RPMI8226 (cell line): ENCODE results near the gene OPCML.

ENCODE experiments used
- DNase-seq: peaks from one replicate; pipeline ENCODE4 v3.0.0-alpha.2; 2015

Gene OPCML

GRCh38 chr11:132501356-132501755 is 1030.9 kb downstream of the OPCML start:
- no peak for DNase-seq

GRCh38 chr11:132499661-132500060 is 1032.6 kb downstream of the OPCML start:
- no peak for DNase-seq

- DNase-seq = no peak
These were observed 1036.0 kb downstream of the OPCML start for GRCh38 chr11:132496341-132496740.

GRCh38 chr11:132493801-132494200 is 1038.5 kb downstream of the OPCML start:
- no peak for DNase-seq

- DNase-seq = no peak
These were observed 1041.3 kb downstream of the OPCML start for GRCh38 chr11:132490978-132491377.

- DNase-seq = no peak
These were observed 1046.2 kb downstream of the OPCML start for GRCh38 chr11:132486060-132486459.

DNA sequence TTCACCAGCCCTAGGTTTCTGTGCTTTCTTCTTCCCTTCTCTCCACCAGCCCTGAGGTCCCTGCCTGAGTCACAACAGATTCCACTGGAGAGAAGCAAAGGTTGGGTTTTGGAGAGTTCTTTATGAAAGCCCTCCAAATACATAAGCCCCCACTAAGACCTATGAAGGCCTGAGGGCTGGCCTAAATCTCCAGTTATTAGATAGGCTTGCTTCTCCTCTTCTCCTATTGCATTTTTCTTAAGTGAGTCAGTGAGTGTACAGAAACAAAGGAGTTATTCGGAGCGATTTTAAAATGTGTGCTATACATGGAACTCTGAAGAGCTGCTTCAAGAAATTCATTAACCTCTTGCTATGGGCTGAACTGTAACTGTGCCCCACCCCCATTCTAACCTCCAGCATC is 1057.3 kb downstream of the OPCML start:
- DNase-seq = no peak

GRCh38 chr11:132472411-132473172 is 1059.7 kb downstream of the OPCML start:
- DNase-seq = no peak

DNA sequence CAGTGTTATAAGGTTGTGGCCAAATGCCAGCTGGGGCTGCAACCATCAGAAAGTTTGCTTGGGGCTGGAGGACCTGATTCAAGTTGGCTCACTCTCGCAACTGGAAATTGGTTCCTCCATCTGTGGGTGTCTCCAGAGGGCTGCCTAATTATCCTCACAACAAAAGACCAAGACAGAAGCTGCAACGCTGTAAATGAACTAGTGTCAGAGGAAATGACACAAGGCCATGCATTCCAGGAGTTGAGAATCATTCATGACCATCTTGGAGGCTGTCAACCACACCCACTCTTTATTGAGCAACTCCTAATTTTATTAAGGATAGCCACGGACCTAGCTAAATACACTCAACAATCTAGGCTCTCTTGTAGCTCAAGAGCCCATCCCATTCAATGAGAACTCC is 1060.8 kb downstream of the OPCML start:
- no peak for DNase-seq

DNA sequence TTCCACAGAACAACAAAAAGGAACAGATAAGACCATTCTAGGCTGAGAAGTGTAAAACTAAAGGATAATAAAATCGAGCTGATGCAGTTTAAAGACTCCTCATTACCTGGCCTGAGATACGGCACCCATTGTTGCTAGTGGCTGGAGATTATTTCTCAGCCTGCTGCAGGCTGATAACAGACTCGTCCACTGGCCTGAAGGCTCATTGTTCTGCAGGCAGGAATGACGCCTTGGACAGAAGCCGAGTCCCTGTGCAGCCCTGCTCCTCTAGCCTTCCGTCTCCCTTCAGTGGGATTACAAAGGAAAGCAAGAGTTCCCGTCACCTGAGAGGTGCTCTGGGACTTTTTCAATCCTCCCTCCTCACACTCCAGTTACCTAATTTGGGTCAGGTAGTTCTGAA is 1065.3 kb downstream of the OPCML start:
- no peak for DNase-seq

- DNase-seq = no peak
These were observed 1067.4 kb downstream of the OPCML start for GRCh38 chr11:132464939-132465338.

- no peak for DNase-seq
These were observed 1068.3 kb downstream of the OPCML start for GRCh38 chr11:132464003-132464342.

GRCh38 chr11:132463295-132464002 is 1068.9 kb downstream of the OPCML start:
- DNase-seq = no peak

- DNase-seq = no peak
These were observed 1072.6 kb downstream of the OPCML start for GRCh38 chr11:132459736-132460135.

- no peak for DNase-seq
These were observed 1074.9 kb downstream of the OPCML start for GRCh38 chr11:132457445-132457844.

GRCh38 chr11:132456751-132457328 is 1075.5 kb downstream of the OPCML start:
- DNase-seq = no peak

DNA sequence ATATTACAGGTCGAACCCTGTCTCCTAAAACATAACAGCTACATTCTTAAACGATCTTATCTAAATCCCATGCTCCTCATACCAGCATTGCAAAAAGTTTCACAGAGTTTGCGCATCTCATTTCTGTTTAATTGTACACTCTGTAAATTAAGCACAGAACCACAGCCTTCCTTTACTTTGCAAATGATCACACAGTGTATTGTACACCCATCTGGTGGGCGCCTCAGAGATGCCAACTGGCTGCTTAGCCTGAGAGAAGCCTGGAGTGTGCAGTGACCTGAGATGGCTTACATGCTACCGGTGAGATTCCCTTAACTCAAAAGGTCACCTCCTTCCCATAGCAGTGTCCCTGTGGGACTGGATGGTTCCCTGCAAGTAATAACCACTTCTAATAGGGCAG is 1077.3 kb downstream of the OPCML start:
- DNase-seq = no peak

- DNase-seq = no peak
These were observed 1078.9 kb downstream of the OPCML start for GRCh38 chr11:132453406-132453805.

DNA sequence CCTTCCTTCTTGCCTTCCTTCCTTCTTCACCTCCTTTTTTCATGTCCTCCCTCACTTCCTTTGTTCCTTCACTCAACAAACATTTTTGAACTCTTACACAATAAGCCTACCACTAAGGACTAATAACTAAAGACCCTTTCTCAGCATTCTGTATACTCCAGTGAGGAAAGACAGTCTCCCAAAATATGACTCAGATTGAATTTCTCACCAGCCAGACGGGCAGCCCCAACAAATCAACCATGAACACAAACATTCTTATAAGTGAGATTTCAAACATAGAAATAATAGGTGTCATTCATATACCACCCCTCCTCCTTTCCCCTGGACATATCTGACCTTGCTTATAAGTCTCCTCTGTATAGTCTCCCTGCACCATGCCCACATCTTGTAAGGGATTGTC is 1079.7 kb downstream of the OPCML start:
- no peak for DNase-seq

- no peak for DNase-seq
These were observed 1080.2 kb downstream of the OPCML start for GRCh38 chr11:132451942-132452601.

- DNase-seq = no peak
These were observed 1081.7 kb downstream of the OPCML start for GRCh38 chr11:132450631-132451030.

- DNase-seq = no peak
These were observed 1083.8 kb downstream of the OPCML start for GRCh38 chr11:132448334-132448995.

- no peak for DNase-seq
These were observed 1084.5 kb downstream of the OPCML start for GRCh38 chr11:132447761-132448160.
